IMR-90 (cell line): ENCODE data around the gene CCDC9. TPM values are rescaled to one million over a fixed set of nuclear protein-coding genes. Genes with fewer than 3 reads are reported as not detected.

Experiments
- ATAC-seq: fragments of 200-7000 bp; cut with Tn5 transposase; 2 replicates; pipeline ENCODE4 v1.9.1; 2020; ENCODE audit warnings: low read depth, mild to moderate bottlenecking, moderate library complexity
- BruUV-seq: library from RNA; stranded (reverse); fragments of 400-500 nt; replicated peaks from 2 replicates; lab custom pipeline; 2021; lab: Mats Ljungman, UMichigan
- CTCF ChIA-PET: fragments of 300-600 bp; formaldehyde crosslinking; extraction: SDS; loops from one replicate; lab custom pipeline; 2021; ENCODE audit warnings: antibody characterized with exemption; lab: Yijun Ruan, JAX
- POLR2A ChIA-PET: fragments of 300-600 bp; sonication (Branson Sonifier 250); formaldehyde crosslinking; loops from one replicate; lab custom pipeline; 2022; ENCODE audit warnings: antibody characterized with exemption; ENCODE audit not compliant: unreplicated experiment; lab: Charles Lee
- DNase-seq: peaks from one replicate; pipeline ENCODE4 v3.0.0; 2013
- H2AFZ ChIP-seq: replicated peaks from 2 replicates; pipeline ENCODE3; 2013; ENCODE audit warnings: low read length, mild to moderate bottlenecking; ENCODE audit not compliant: poor library complexity
- H2AK5ac ChIP-seq: 2 replicates; pipeline ENCODE4 v1.6.1; 2013; ENCODE audit warnings: low read depth, low read length, inconsistent platforms
- H2AK9ac ChIP-seq: replicated peaks from 2 replicates; pipeline ENCODE3; 2013; ENCODE audit warnings: mild to moderate bottlenecking, low read depth, low read length, moderate library complexity; ENCODE audit not compliant: poor library complexity
- H2BK120ac ChIP-seq: 2 replicates; pipeline ENCODE4 v1.6.1; 2013; ENCODE audit warnings: low read depth, low read length, inconsistent platforms
- H2BK15ac ChIP-seq: 3 replicates; pipeline ENCODE4 v1.6.1; 2013; ENCODE audit warnings: low read depth, low read length, inconsistent platforms
- H2BK20ac ChIP-seq: 2 replicates; pipeline ENCODE4 v1.6.1; 2013; ENCODE audit warnings: low read depth, mild to moderate bottlenecking, inconsistent platforms, low read length, moderate library complexity
- H2BK5ac ChIP-seq: 2 replicates; pipeline ENCODE4 v1.6.1; 2013; ENCODE audit warnings: mild to moderate bottlenecking, low read depth, low read length, inconsistent platforms; ENCODE audit not compliant: poor library complexity, severe bottlenecking
- H3K14ac ChIP-seq: replicated peaks from 2 replicates; pipeline ENCODE4 v1.6.1; 2013; ENCODE audit warnings: low read depth, low read length, inconsistent platforms
- H3K18ac ChIP-seq: 2 replicates; pipeline ENCODE4 v1.6.1; 2013; ENCODE audit warnings: low read depth, low read length, control low read depth
- H3K23ac ChIP-seq: 2 replicates; pipeline ENCODE4 v1.6.1; 2013; ENCODE audit warnings: low read depth, low read length, inconsistent platforms
- H3K27ac ChIP-seq: 2 replicates; pipeline ENCODE4 v1.5.1; 2013; ENCODE audit warnings: mild to moderate bottlenecking, control low read depth, low read length; ENCODE audit not compliant: insufficient read depth
- H3K27me3 ChIP-seq: 2 replicates; pipeline ENCODE4 v1.6.1; 2013; ENCODE audit warnings: low read length; ENCODE audit not compliant: control insufficient read depth, insufficient read depth
- H3K36me3 ChIP-seq: 2 replicates; pipeline ENCODE4 v1.6.1; 2013; ENCODE audit warnings: low read length, mixed read lengths; ENCODE audit not compliant: control insufficient read depth, insufficient read depth
- H3K4ac ChIP-seq: 2 replicates; pipeline ENCODE4 v1.6.1; 2013; ENCODE audit warnings: low read depth, low read length, inconsistent platforms
- H3K4me1 ChIP-seq: 2 replicates; pipeline ENCODE4 v1.6.1; 2013; ENCODE audit warnings: low read length, mixed read lengths; ENCODE audit not compliant: control insufficient read depth, insufficient read depth
- H3K4me2 ChIP-seq: 2 replicates; pipeline ENCODE4 v1.6.1; 2013; ENCODE audit warnings: low read depth, mild to moderate bottlenecking, control low read depth, low read length, moderate library complexity
- H3K4me3 ChIP-seq: 2 replicates; pipeline ENCODE4 v1.5.1; 2013; ENCODE audit warnings: low read depth, mild to moderate bottlenecking, control low read depth, low read length, moderate library complexity; ENCODE audit not compliant: insufficient read depth
- H3K56ac ChIP-seq: 2 replicates; pipeline ENCODE4 v1.6.1; 2013; ENCODE audit warnings: low read length, inconsistent platforms; ENCODE audit not compliant: insufficient read depth; ENCODE audit errors: extremely low read depth
- H3K79me1 ChIP-seq, 2 experiments: 2 replicates each; pipeline ENCODE4 v1.6.1; 2013; ENCODE audit warnings: low read length in 2 of 2, inconsistent platforms in 1 of 2, low read depth in 1 of 2
- H3K9ac ChIP-seq: 2 replicates; pipeline ENCODE4 v1.6.1; 2013; ENCODE audit warnings: low read depth, low read length, control low read depth
- H3K9me1 ChIP-seq: 2 replicates; pipeline ENCODE4 v1.6.1; 2013; ENCODE audit warnings: low read length, inconsistent platforms; ENCODE audit not compliant: insufficient read depth
- H3K9me3 ChIP-seq: 2 replicates; pipeline ENCODE4 v1.6.1; 2013; ENCODE audit warnings: low read length; ENCODE audit not compliant: control insufficient read depth, insufficient read depth
- H4K20me1 ChIP-seq: 2 replicates; pipeline ENCODE4 v1.6.1; 2013; ENCODE audit warnings: low read length, inconsistent platforms; ENCODE audit not compliant: insufficient read depth
- H4K5ac ChIP-seq: 2 replicates; pipeline ENCODE4 v1.6.1; 2013; ENCODE audit warnings: mild to moderate bottlenecking, low read depth, low read length, control low read depth
- H4K8ac ChIP-seq, 2 experiments: 2 replicates each; pipeline ENCODE4 v1.6.1; 2013; ENCODE audit warnings: low read depth in 2 of 2, low read length in 2 of 2, control low read depth in 1 of 2, inconsistent platforms in 1 of 2
- H4K91ac ChIP-seq: 2 replicates; pipeline ENCODE4 v1.6.1; 2013; ENCODE audit warnings: low read depth, low read length, inconsistent platforms; ENCODE audit not compliant: insufficient read depth
- CEBPB ChIP-seq: IDR thresholded peaks from 2 replicates; pipeline ENCODE4 v1.6.1; 2012; ENCODE audit warnings: low read depth, low read length, improper control_type of control experiment
- CTCF ChIP-seq: conservative IDR thresholded peaks from 2 replicates; pipeline ENCODE4 v1.5.1; 2012; ENCODE audit warnings: mild to moderate bottlenecking, low read depth, low read length, improper control_type of control experiment
- MAFK ChIP-seq: IDR thresholded peaks from 2 replicates; pipeline ENCODE4 v1.6.1; 2012; ENCODE audit warnings: low read depth, low read length, improper control_type of control experiment
- MXI1 ChIP-seq: IDR thresholded peaks from 2 replicates; pipeline ENCODE4 v1.6.1; 2012; ENCODE audit warnings: low read depth, mild to moderate bottlenecking, low read length, moderate library complexity, borderline replicate concordance
- USF2 ChIP-seq: fragments of 150-350 bp; IDR thresholded peaks from 2 replicates; pipeline ENCODE4 v1.6.1; 2017; ENCODE audit warnings: mild to moderate bottlenecking, antibody characterized with exemption, low read length, low read depth
- WGBS, 2 experiments: methylation state at CpG; one replicate each; pipeline versions ENCODE4 v1.1.5 to v1.1.7; 2013; ENCODE audit warnings: missing lambda C conversion rate in 2 of 2; ENCODE audit not compliant: insufficient read length in 1 of 2; ENCODE audit errors: extremely low coverage in 2 of 2; 5-methylcytosine and 5-hydroxymethylcytosine counted together
- dilution Hi-C: fragments of 300-500 bp; cut with HindIII; formaldehyde crosslinking; loops from one replicate; pipeline ENCODE4 v1.14.3; 2018; ENCODE audit warnings: low sequenced_read_pairs; ENCODE audit not compliant: unreplicated experiment
- in situ Hi-C: fragments of 300-500 bp; cut with MboI; formaldehyde crosslinking; loops from 3 replicates; pipeline ENCODE4 v1.14.3; 2019; ENCODE audit warnings: low sequenced_read_pairs, inconsistent platforms, mixed read lengths
- intact Hi-C: fragments of 100-400 bp; cut with micrococcal nuclease; formaldehyde crosslinking; loops from 2 replicates; pipeline ENCODE4 v1.10.0; 2022
- polyA plus RNA-seq, 3 experiments: library from polyadenylated mRNA; depleted of rRNA; stranded (reverse); fragments of >200 nt; gene quantifications; 2 replicates each; pipeline ENCODE4 v1.2.3, GENCODE V29; 2012; ENCODE audit warnings: low replicate concordance in 1 of 3
- total RNA-seq: library from RNA; depleted of rRNA; stranded (reverse); fragments of >200 nt; gene quantifications from 2 replicates; pipeline ENCODE4 v1.2.3, GENCODE V29; 2012

CCDC9 gene
- total and polyA plus RNA-seq, 2 of the 4 experiments (the other 2 are of a cell fraction): 2.9 to 8.6 TPM

- no TSS peak for BruUV-seq
- Histone ChIP-seq H3K18ac (no peak overlapping the region), H3K4ac (no peak overlapping the region), H3K56ac (no peak overlapping the region), H3K9me3 (no peaks in the 10 kb centered on the region), H3K23ac (no peak overlapping the region), H3K4me3 (no peak overlapping the region), H2AK5ac (no peak overlapping the region), H2AFZ (peak overlapping the region; percentile 41), H3K27me3 (no peaks in the 10 kb centered on the region), H2AK9ac (no peak overlapping the region), H3K14ac (no peak overlapping the region), H3K36me3 (peaks cover 47% of the 10 kb centered on the region), H3K79me1 (peaks cover 14 to 36% of the 10 kb centered on the region in 2 experiments; a peak in 3 of 4 replicates), H3K27ac (no peak overlapping the region), H3K4me1 (no peaks in the 10 kb centered on the region), H4K5ac (no peak overlapping the region), H3K9me1 (no peaks in the 10 kb centered on the region), H2BK5ac (no peak overlapping the region), H2BK20ac (no peak overlapping the region), H2BK15ac (no peak overlapping the region), H4K91ac (no peak overlapping the region), H3K9ac (no peak overlapping the region), H4K20me1 (no peaks in the 10 kb centered on the region), H4K8ac (no peak overlapping the region), H2BK120ac (no peak overlapping the region), H3K4me2 (no peak overlapping the region)
- POLR2A ChIA-PET: no interaction called here
- in situ Hi-C loops: no loop called here
- dilution Hi-C loops: no loop called here
- no peak for TF ChIP-seq MAFK
- TF ChIP-seq USF2: no peak
- TF ChIP-seq CTCF: no peak
- TF ChIP-seq MXI1: no peak
- no peak for TF ChIP-seq CEBPB
- WGBS, 2 experiments: 100% methylated on average over 8 of the region's 21 CpGs; no CpG with 5 or more reads in 1 of the 2 experiments
- intact Hi-C loops: no loop called here
- ATAC-seq (no peak), DNase-seq (no peak)
- CTCF ChIA-PET: no interaction called here
Measured at GRCh38 chr19:47266401-47266941, 10.1 kb downstream of the CCDC9 start.
